Measurements from ENCODE around the gene ZNF540. TPM values are rescaled to one million over a fixed set of nuclear protein-coding genes. Genes with fewer than 3 reads are reported as not detected.

Gene ZNF540
- polyA plus RNA-seq, 1 donor (not counting 4 experiments of a cell fraction or from before 2014, with no cell fraction given), result 0.35 TPM

DNA sequence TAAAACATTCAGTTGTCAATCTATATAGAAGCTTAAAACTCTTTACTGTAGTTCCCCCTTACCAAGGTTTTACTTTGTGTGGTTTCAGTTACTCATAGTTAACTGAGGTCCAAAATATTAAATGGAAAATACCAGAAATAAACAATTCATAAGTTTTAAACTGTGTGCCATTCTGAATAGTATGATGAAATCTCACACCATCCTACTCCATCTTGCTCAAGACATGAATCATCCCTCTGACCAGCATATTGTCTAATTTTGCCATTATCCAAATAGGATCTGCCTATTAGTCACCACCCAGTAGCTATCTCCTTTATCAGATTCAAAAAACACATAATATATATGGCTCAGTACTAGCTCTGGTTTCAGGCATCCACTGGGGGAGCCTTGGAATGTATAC is 22.5 kb upstream of the ZNF540 start:
- dilution Hi-C loops (cut with MboI; ENCODE audit: extremely low pct_ligation_motif_present, low sequenced_read_pairs), result no loop called here
- FAIRE-seq, result no peak

GRCh38 chr19:37583340-37583739 is 11.3 kb upstream of the ZNF540 start:
- dilution Hi-C loops (cut with MboI; ENCODE audit: extremely low pct_ligation_motif_present, low sequenced_read_pairs), result no loop called here
- Histone ChIP-seq H3K36me3 (ENCODE audit: control insufficient read depth in 2 of 2, extremely low read depth in 1 of 2, insufficient read depth in 2 of 2, low read length in 2 of 2) (peaks cover 0 to 11% of the 10 kb centered on the region in 2 experiments), H3K9ac (ENCODE audit: control insufficient read depth, extremely low read depth, insufficient read depth, low read length) (no peak overlapping the region), H3K4me1 (ENCODE audit: control insufficient read depth, extremely low read depth, insufficient read depth, low read length) (no peaks in the 10 kb centered on the region), H3K79me2 (ENCODE audit: control insufficient read depth, insufficient read depth, low read length) (no peaks in the 10 kb centered on the region), H4K20me1 (ENCODE audit: control insufficient read depth, extremely low read depth, insufficient read depth, low read length) (no peaks in the 10 kb centered on the region), H3K27me3 (ENCODE audit: control insufficient read depth, extremely low read depth, insufficient read depth, low read length) (no peaks in the 10 kb centered on the region), H2AFZ (ENCODE audit: control insufficient read depth, low read length) (no peak overlapping the region), H3K9me1 (ENCODE audit: control insufficient read depth, extremely low read depth, insufficient read depth, low read length) (no peaks in the 10 kb centered on the region), H3K27ac (ENCODE audit: control insufficient read depth, insufficient read depth, low read length) (no peak overlapping the region), H3K9me3 (ENCODE audit: control insufficient read depth, low read depth, low read length) (peaks cover 8% of the 10 kb centered on the region), H3K4me2 (ENCODE audit: control insufficient read depth, extremely low read depth, insufficient read depth, low read depth, low read length) (no peak overlapping the region), H3K4me3 (ENCODE audit: control insufficient read depth in 2 of 3, extremely low read depth in 1 of 3, insufficient read depth in 2 of 3, low read depth in 1 of 3, low read length in 3 of 3) (no peak overlapping the region)
- no peak for FAIRE-seq
- TF ChIP-seq CTCF (optimal IDR thresholded peaks at IDR 0.05 in 1 of 3, IDR thresholded peaks at IDR 0.05 in 1 of 3, conservative IDR thresholded peaks at IDR 0.05 in 1 of 3; ENCODE audit: extremely low read depth in 1 of 3, insufficient read depth in 2 of 3, low read length in 3 of 3) (no peak), EZH2 (IDR thresholded peaks at IDR 0.05; ENCODE audit: low read length) (no peak)
- no peak for DNase-seq (ENCODE audit: low read depth, low spot score)

More for the DNA sequence above, 22.5 kb upstream of the ZNF540 start:
- H3K4me2 ChIP-seq (ENCODE audit: control insufficient read depth, extremely low read depth, insufficient read depth, low read depth, low read length), result no peak overlapping the region
- DNase-seq (ENCODE audit: low read depth, low spot score), result no peak
- no peaks in the 10 kb centered on the region for H3K4me1 ChIP-seq (ENCODE audit: control insufficient read depth, extremely low read depth, insufficient read depth, low read length)
- H3K9me1 ChIP-seq (ENCODE audit: control insufficient read depth, extremely low read depth, insufficient read depth, low read length), result no peaks in the 10 kb centered on the region
- H3K27me3 ChIP-seq (ENCODE audit: control insufficient read depth, extremely low read depth, insufficient read depth, low read length), result no peaks in the 10 kb centered on the region
- H3K36me3 ChIP-seq (ENCODE audit: control insufficient read depth in 2 of 2, extremely low read depth in 1 of 2, insufficient read depth in 2 of 2, low read length in 2 of 2), result no peaks in the 10 kb centered on the region
- H3K9ac ChIP-seq (ENCODE audit: control insufficient read depth, extremely low read depth, insufficient read depth, low read length), result no peak overlapping the region
- no peak overlapping the region for H3K4me3 ChIP-seq (ENCODE audit: control insufficient read depth in 2 of 3, extremely low read depth in 1 of 3, insufficient read depth in 2 of 3, low read depth in 1 of 3, low read length in 3 of 3)
- H3K27ac ChIP-seq (ENCODE audit: control insufficient read depth, insufficient read depth, low read length), result peak overlapping the region; percentile 54
- H3K9me3 ChIP-seq (ENCODE audit: control insufficient read depth, low read depth, low read length), result peaks cover 21% of the 10 kb centered on the region
- no peak overlapping the region for H2AFZ ChIP-seq (ENCODE audit: control insufficient read depth, low read length)
- no peaks in the 10 kb centered on the region for H4K20me1 ChIP-seq (ENCODE audit: control insufficient read depth, extremely low read depth, insufficient read depth, low read length)
- H3K79me2 ChIP-seq (ENCODE audit: control insufficient read depth, insufficient read depth, low read length), result no peaks in the 10 kb centered on the region
- TF ChIP-seq CTCF (optimal IDR thresholded peaks at IDR 0.05 in 1 of 3, IDR thresholded peaks at IDR 0.05 in 1 of 3, conservative IDR thresholded peaks at IDR 0.05 in 1 of 3; ENCODE audit: extremely low read depth in 1 of 3, insufficient read depth in 2 of 3, low read length in 3 of 3), result no peak
- no peak for TF ChIP-seq EZH2 (IDR thresholded peaks at IDR 0.05; ENCODE audit: low read length)

Data from keratinocyte (primary cell).